GM13976 (cell line): ENCODE measurements around the gene PGAP1.

Experiments used
- DNase-seq: peaks from one replicate; pipeline ENCODE4 v3.0.0; 2012; ENCODE audit warnings: low spot score
- CTCF ChIP-seq: IDR thresholded peaks from 2 replicates; pipeline ENCODE4 v1.5.1; 2012; ENCODE audit warnings: borderline replicate concordance, mild to moderate bottlenecking; ENCODE audit not compliant: insufficient read depth; ENCODE audit errors: extremely low read depth, missing control alignments, control extremely low read depth
- in situ Hi-C: fragments of 300-500 bp; cut with MboI; formaldehyde crosslinking; loops from one replicate; pipeline ENCODE4 v1.12.0; 2022; ENCODE audit warnings: low sequenced_read_pairs, mixed read lengths, inconsistent platforms; ENCODE audit not compliant: unreplicated experiment

PGAP1 gene

GRCh38 chr2:196954001-196954400 is 27.5 kb upstream of the PGAP1 start:
- no peak for DNase-seq
- in situ Hi-C loops = no loop called here
- no peak for TF ChIP-seq CTCF

- no peak for TF ChIP-seq CTCF
- in situ Hi-C loops = no loop called here
- no peak for DNase-seq
Measured at GRCh38 chr2:196952936-196953335, 26.4 kb upstream of the PGAP1 start.

GRCh38 chr2:196951973-196952372 is 25.5 kb upstream of the PGAP1 start:
- TF ChIP-seq CTCF = no peak
- in situ Hi-C loops = no loop called here
- DNase-seq = no peak

- TF ChIP-seq CTCF = no peak
- no peak for DNase-seq
- in situ Hi-C loops = no loop called here
Measured at GRCh38 chr2:196949116-196949515, 22.6 kb upstream of the PGAP1 start.

GRCh38 chr2:196944570-196944969 is 18.1 kb upstream of the PGAP1 start:
- in situ Hi-C loops = no loop called here
- no peak for TF ChIP-seq CTCF
- DNase-seq = peak; percentile 55

GRCh38 chr2:196941398-196942078 is 15.0 kb upstream of the PGAP1 start:
- in situ Hi-C loops = no loop called here
- no peak for DNase-seq
- TF ChIP-seq CTCF = no peak
